Cortex of kidney (tissue), 1 donor: ENCODE results near the gene CHEK1.
"Not testable (repeated sequence)": the region's sequence is repeated elsewhere in the genome, so short reads cannot be mapped to it uniquely, and the experiment has no call there.

Source experiments
- DNase-seq: peaks from one replicate; lab custom pipeline; 2025; lab: John Stamatoyannopoulos, UW

The CHEK1 gene

DNA sequence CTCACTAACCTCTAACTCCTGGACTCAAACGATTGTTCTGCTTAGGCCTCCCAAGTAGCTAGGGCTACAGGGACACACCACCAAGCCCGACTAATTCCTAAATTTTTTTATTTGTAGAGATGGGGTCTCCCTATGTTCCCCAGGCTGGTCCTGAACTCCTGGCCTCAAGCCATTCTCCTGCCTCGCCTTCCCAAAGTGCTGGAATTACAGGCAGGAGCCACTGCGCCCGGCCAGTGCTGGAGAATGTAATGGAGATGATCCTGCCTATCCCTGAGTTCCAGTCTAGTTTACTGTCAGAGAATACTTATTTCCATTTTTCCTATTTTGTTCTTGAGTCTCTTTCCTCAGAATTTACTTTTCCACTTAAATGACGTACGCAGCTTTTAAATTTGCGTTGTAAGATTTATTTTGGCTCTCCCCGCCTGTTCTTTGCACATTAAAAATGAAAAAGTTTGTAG is at the start of gene CHEK1:
TSS of gene CHEK1 (plus strand) at position 408 of the 458 bp plus-strand sequence. CDS start 1,606 bp downstream, outside the sequence.
- no peak for DNase-seq

DNA sequence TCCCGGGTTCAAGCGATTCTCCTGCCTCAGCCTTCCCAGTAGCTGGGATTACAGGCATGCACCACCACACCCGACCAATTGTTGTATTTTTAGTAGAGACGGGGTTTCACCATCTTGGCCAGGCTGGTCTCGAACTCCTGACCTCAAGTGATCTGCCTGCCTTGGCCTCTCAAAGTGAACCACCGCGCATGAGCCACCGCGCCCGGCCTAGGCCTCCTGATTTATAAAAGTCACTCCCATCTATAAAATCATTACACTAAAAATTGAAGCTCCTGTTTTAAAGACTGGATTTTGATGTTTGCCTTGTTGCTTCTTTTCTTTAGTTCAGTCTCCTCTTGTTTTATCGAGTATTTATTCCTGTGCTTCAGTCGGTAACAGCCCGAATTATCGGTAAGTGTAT is 47.8 kb upstream of the CHEK1 start:
- DNase-seq: not testable (repeated sequence)

DNA sequence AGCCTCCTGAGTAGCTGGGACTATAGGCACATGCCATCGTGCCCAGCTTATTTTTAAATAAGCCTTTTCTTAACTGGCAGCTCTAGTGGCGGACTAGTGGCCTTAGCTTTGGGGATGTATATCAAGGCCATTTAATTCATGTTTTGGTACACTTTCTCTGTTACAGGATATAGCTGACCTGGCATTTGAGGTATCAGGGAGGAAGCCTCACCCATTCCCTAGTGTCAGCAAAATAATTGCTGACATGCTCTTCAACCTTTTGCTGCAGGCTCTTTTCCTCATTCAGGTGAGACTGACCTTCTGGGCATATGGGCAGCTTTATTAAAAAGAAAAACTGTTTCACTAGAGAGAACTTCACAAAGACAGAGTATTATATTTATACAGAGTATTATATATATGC is 46.2 kb upstream of the CHEK1 start:
- DNase-seq: no peak

DNA sequence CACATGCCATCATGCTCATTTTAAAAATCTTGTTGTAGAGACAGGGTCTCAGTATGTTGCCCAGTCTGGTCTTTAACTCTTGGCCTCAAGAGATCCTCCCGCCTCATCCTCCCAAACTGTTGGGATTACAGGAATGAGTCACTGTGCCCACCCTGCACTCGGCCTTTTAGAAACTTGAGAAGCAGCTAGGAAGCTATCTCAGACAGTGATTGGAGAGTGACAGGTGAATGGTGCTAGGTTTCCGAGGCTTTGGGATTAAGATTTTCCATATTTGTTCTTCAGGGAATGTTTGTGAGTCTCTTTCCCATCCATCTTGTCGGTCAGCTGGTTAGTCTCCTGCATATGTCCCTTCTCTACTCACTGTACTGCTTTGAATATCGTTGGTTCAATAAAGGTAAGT is 45.2 kb upstream of the CHEK1 start:
- no peak for DNase-seq

DNA sequence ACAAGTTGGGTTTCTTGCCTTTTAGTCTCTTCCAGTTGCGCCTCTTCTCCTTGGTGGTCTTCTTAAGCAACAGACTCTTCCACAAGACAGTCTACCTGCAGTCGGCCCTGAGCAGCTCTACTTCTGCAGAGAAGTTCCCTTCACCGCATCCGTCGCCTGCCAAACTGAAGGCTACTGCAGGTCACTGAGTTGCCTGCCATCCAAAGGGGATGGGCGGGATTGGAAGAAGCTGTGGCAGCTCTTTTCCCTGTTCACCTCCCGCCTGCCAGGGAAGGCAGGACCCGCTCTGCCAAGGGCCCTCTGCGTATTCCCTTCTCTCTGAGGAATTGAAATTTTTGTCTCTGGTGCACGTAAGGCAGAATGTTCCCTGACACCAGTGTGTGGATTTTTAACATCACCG is 41.5 kb upstream of the CHEK1 start:
- no peak for DNase-seq

DNA sequence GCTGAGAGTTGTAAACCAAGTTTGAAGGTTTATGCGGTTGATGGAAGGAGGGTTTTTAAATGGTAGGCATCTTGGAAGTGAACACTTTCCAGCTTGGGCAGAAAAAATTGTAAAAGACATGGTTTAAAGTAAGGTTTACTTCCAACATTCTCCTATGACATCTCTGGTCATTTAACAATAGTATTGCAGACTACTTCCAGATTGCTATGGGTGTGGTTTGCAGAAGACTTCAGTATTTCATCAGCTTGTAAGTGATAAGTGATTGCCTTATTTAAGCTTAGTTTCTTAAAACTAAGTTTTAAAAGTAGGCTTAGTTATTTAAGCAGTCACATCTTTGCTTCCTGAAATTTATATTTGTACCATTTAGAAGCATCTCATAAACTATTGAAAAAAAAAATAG is 39.5 kb upstream of the CHEK1 start:
- DNase-seq: no peak

DNA sequence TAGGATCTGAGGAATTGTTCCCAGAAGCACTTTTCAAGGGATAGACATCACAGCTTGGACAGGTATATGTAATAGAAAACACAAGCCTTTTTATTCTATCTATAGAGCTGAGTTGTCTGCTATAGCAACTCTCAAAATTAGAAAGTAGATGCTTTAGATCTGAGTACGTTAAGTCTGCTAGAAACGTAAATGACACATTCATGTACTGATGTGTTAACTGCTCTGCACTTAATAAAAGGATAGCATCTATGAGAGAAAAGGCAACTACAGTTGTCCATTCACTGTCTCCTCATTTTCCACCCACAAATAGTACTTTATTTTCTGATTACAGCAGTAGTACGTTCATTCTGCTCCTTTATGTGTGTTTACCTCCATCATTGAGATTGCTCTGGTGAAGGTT is 38.3 kb upstream of the CHEK1 start:
- no peak for DNase-seq

DNA sequence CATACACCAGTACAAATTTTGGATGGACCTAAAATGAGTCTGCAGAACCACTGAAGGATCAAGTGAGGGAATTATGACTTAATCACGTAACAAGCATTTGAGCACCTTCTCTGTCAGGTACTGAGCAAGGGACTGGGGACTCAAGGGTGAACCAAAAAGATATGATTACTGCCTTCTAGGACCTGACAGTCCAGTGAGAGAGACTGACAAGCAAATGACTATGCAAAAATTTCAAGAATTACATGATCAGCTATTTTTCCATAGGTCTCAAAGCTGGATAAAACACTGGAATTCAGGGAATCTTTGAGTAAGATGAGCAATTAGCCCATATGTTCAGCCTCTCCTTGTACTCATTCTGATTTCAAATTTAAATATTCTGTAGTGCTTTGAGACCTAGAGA is 37.5 kb upstream of the CHEK1 start:
- no peak for DNase-seq

DNA sequence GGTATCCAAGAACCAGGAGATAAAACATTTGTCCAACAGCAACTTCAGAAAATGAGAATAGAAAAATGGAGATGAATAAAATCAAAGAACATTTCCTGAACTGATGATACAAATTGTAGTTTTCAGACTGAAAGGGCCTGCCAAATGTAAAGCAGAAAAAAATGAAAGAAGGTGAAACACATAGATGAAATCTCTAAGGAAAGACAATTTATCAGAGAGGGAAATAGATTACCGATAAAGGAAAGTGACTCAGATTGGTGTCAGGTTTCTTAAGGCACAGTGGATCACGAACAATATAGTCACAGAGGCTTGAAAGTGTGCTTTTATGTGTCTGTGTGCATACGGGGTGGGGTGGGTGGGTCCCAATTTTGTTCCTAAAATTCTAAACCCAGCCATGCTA is 36.5 kb upstream of the CHEK1 start:
- DNase-seq: no peak

DNA sequence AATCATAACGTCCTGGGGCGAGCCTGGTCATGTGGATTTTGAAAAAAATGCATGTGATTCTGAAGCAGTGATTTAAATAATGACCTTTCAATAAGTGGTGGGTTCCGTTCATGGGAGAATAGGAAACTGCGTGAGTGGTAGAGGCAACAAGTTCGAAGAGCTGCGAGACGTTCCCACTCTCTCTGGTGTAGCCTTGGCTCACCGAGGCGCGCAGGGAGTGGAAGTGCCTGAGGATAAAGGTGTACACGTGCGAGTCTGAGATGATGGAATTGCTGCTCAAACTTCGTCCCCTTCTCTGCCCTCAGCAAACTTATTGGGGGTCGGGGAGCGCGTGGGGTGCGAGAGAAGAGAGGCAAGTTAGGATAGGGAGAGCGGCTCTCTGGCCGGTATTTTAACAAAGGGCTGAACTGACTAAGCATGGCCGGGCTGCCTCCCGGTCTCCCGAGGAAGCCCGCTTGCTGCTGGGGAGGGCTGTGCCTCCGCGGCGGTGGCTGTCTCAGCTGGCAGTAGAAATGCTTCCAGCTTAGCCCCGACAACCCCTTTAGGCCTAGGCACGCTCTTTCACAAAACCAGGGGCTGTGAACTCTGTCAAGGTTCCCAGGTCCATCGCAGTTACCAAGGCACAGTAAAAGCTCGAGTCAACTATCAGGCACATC is 33.2 kb upstream of the CHEK1 start:
- no peak for DNase-seq

DNA sequence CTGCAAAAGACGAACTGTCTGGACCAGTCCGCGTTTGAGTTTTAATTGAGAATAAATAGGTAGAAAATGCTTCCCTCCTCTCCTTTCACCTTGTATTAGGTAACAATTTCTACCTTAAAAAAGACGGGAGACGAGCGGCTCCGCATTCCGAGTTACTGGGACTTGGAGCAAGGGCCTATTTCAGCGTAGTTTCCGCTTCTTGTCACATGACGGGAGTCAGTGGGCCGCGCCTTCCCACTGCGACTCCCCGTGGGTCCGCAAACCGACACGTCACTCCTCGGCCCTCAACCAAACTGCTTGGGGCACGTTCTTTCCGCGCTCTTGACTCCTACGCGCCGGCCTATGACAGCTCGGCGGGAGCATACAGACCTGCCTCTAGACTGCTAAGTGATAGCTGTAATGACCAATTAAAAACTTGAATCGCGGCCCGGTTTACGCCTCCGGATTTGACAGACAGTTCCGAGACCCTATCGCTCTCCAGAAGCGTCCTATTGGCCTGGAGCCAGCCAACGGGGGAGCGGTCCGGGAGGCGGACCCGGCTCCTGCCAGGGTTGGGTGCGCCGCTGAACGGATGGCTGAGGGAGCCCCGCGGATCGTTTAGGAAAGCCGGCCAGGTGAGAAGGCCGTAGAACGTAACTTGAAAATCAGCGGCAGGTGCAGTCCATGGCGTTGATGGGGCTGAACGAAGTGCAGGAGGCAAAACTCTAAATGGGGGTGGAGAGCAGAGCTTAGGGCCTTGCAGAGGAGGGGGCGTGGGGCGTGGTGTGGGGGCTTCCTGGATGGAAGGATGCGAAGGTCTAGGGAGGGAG is 32.5 kb upstream of the CHEK1 start, which contains the start of gene STT3A:
TSS of gene STT3A (plus strand) at position 548 of the 809 bp plus-strand sequence. CDS start 3,064 bp downstream, outside the sequence.
- DNase-seq: peak; percentile 42

DNA sequence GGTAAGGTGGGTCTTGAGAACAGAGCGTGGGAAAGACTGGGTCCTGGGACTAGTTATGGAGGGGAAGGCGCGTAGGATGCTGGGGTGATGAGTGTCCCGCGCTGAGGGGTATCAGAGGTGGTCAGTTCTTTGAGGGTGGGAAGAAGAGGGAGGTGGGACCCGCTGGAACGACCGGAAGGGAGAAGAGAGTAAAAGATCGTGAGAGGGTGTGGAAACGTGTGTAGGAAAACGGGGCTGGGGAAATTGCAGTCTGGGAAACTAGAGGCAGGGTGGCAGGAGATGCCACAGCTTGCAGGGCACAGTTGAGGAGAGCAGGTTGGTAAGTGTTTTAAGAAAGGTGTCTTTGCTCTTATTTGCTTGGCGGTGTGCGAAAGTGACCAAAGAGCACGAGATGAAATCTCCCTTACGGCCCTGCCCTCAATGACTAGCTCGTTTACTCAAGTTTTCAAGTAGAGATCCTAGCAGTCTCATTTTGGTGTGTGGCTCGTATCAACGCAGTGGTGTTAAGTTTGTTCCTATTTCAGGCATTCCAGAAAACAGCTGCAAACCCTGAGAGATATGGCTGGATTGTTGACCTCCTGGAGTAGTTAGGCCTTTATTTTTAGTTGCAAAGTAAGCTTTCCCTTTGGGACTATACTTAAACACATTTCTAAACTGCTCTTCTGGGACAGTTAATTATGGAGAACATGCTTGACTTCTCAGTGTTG is 31.7 kb upstream of the CHEK1 start:
- DNase-seq: no peak

DNA sequence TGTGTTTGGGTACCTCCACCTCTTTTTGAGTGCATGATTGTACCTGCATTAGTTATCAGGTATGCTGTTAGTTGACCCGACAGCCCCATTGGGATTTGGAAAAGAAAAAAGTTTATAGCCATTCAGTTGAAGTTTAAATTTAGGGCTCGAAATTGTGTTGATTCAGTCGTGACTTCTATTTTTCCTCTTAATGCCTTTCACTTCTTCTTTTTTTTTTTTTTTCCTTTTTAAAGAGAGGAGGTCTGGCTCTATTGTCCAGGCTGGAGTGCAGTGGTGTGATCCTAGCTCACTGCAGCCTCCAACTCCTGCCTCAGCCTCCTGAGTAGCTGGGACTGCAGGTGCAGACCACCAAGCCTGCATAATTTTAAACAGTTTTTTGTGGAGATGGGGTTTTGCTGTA is 30.0 kb upstream of the CHEK1 start:
- no peak for DNase-seq

DNA sequence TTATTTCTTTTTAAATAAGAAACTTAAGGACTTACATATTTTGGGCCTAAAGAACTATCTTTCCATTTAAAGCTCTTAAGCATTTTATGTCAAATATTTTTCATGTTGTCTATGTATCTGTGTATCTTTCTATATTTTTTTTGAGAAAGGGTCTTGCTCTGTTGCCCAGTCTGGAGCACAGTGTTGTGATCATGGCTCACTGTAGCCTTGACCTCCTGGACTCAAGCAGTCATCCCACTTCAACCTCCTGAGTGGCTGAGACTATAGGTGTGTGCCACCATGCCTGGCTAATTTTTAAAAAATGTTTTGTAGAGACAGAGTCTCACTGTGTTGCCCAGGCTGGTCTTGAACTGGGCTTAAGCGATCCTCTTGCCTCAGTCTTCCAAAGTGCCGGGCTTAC is 24.3 kb upstream of the CHEK1 start:
- no peak for DNase-seq

DNA sequence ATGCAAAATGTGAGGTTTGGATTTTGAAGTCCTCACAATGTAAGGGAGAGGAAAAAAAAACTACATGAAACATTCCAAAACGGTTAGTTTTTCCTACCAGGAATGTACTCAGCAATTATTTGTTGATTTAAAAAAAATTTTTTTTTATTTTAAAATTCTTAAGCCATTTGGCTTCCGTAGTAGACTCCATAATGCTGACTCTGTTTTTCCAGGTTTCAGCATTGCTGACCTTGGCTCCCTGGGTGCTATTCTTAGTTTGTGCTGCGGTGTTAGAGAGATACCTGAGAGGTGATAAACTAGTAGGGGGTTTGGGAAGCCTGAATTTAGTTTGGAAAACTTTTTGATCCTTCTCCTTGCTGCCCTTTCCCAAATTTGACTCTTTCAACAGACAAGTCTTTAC is 21.8 kb upstream of the CHEK1 start:
- no peak for DNase-seq

DNA sequence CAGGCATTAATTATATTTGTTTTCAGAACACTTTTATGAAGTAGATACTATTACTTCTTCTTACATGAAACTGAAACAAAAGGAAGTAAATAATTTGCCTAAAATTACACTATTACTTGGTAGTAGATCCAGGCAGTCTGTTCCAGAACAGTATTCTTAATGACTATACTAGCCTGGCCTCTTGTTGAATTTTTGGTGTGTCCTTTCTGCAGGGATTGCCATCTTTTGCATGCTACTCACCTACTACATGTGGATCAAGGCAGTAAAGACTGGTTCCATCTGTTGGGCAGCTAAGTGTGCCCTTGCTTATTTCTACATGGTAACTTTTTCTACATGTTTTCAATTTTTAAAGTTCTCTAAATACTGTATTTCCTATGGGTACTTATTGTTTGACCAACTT is 19.5 kb upstream of the CHEK1 start:
- no peak for DNase-seq

DNA sequence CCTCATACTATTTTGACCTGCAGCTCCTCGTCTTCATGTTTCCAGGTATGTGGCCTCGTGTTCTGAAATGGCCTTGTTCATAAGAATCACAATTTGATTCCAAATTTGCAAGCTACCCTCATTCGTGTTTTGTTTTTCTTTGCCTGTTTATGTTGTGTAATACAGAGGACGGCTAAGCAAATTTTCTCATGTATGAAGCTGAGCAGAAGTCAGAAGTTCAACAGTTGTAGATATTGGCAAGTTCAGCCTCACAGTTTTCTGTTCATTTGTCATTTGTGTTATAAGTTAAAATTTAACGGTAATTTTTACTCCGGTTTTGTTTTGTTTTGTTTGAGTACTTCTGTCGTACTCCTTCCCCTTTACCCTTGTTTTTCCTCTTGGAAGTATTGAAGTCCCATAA is 15.4 kb upstream of the CHEK1 start:
- DNase-seq: no peak

DNA sequence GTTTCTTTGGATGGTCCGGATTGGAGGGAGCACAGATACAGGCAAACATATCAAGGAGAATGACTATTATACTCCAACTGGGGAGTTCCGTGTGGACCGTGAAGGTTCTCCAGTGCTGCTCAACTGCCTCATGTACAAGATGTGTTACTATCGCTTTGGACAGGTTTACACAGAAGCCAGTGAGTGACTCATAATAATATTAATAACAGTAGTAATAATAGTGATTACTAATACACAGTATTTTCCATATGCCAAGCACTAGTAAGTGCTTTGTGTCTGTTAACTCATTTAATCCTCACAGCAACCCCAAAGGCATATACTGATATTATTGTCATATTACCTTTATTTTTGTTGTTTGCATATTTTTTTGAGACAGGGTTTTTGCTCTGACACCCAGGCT is 6.6 kb upstream of the CHEK1 start:
- DNase-seq: no peak

DNA sequence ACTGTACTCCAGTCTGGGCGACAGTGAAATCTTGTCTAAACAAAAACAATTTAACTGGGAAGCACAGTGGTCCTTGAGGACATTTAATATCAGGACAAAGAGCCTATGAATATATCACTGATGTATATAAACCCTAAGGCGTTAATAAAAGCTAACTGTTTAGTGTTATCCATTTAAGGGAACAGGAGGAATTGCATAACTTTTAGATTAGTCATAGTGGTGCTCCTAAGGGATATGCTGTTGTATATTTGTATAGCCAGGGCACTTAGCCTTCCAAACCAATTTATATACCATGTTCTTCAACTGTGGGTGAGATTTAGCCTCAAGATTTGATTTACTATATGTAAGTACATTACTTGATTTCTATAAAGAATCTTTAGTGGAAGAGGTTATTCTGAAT is 3.0 kb upstream of the CHEK1 start:
- no peak for DNase-seq

DNA sequence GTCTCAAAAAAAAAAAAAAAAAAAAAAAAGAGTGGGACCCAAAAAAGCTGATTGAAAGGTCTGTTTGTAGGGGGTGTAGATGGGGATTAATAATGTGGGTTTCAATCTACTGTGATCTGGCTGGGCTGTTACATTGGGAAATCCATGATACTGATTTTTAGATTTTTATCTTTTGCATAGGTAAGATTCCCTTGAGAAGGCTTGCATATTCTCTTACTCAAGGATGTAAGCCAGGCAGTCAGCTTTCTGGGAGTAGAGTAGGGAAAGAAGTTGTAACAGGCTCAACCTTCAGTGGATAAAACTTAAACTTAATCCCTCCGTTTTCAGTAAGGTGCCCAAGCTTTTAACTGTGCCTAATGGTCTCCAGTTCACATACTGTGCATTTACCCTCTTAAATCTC is 1.9 kb upstream of the CHEK1 start:
- DNase-seq: no peak

DNA sequence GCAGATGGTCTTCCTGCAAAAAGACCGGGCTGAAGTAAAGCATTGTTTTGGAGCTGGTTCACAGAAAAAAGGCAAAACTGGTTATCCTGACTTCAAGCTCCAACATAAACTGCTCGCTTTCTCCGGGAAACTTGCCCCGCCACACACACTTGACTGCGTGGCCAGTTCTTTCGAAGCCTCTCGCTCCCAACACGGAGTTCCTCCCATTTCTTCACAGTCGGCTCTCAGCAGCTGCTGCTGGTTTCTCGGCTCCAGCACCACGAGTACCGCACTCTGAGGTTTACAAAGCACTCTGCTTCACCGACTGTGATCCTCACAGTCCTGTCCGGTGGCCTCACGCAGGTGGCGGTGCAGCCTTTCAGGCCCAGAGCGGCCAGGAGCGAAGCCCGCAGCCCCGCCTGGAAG is 264 bp downstream of the CHEK1 start:
- peak; percentile 50 for DNase-seq

DNA sequence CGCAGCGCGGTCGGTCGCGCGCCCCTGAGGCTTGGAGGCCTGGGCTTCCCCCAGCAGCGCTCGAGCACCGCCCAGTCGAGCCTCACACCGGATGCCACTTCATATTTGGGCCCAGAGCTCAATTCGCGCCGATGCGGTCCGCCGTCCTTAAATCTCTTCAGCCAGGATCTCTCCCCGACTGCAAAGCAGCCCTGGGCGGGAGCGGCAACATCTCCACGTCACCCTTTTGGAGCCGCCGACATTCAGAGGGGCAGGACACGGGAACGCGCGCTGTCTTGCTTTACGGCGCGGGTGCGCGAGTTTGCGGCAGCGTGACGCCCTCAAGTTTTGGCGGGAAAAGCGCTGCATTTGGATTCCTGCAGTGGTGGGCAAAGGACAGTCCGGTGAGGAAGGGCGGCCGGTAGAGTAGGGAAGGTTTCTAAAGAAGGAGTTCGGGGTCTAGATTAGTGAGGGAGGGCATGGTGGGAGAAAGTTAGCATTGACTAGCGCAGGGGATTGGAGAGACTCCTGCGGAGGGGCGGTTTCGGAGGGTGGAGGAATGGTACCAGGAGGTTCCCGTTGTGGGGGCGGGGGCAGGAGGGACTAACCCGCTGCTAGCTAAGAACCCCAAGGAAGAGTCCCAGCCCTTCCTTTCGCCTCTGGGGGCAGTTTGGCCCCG is 796 bp downstream of the CHEK1 start:
- peak; percentile 50 for DNase-seq
